Measurements from ENCODE around the gene OLFM1. TPM values are rescaled to one million over a fixed set of nuclear protein-coding genes. Genes with fewer than 3 reads are reported as not detected.
"Not testable (repeated sequence)": the region's sequence is repeated elsewhere in the genome, so short reads cannot be mapped to it uniquely, and the experiment has no call there.

The OLFM1 gene
- total RNA-seq, 3 donors from 2014 or later, result 17.4 to 25.2 (median 22.1) TPM

- H3K4me3 ChIP-seq, result no peak overlapping the region
Observed at GRCh38 chr9:135157856-135158563, 70.5 kb downstream of the OLFM1 start.

DNA sequence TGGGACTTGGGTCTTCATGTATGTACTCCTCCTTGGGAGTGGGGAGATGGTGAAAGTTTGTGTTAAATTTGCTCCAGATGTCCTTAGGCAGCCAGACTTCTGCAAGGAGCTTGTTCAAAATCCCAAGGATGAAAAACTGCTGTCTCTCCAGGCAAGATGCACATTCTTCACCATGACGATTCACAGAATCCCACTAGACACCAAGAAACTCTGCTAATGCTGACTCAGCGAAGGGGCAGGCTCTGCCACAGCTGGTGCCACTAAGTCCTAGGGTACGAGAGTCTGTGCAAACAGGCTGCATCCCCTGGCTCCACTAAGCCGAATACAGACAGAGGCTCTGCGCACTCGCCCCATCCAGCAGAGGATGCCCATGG lies 71.1 kb downstream of the OLFM1 start:
- intact Hi-C loops (cut with DNase I; ENCODE audit: low total_unique reads), result no loop called here
- H3K4me1 ChIP-seq, result no peaks in the 10 kb centered on the region
- no peak for TF ChIP-seq POLR2AphosphoS5 (IDR thresholded peaks at IDR 0.05)
- no peak for TF ChIP-seq POLR2A (IDR thresholded peaks at IDR 0.05)
- no peak for TF ChIP-seq CTCF (IDR thresholded peaks at IDR 0.05)
- no peaks in the 10 kb centered on the region for H3K36me3 ChIP-seq
- H3K27ac ChIP-seq, result no peak overlapping the region
- peaks cover 0 to 61% of the 10 kb centered on the region in 2 donors for H3K27me3 ChIP-seq
- no peaks in the 10 kb centered on the region for H3K9me3 ChIP-seq
- H3K4me3 ChIP-seq, result no peak overlapping the region
- DNase-seq (ENCODE audit: low spot score in 2 of 2), result no peak

More at GRCh38 chr9:135157856-135158563, 70.5 kb downstream of the OLFM1 start:
- Histone ChIP-seq H3K36me3 (no peaks in the 10 kb centered on the region), H3K27ac (no peak overlapping the region), H3K4me1 (no peaks in the 10 kb centered on the region), H3K9me3 (no peaks in the 10 kb centered on the region), H3K27me3 (peaks cover 0 to 67% of the 10 kb centered on the region in 2 donors)
- no peak for DNase-seq (ENCODE audit: low spot score in 2 of 2)
- no peak for TF ChIP-seq CTCF (IDR thresholded peaks at IDR 0.05)
- no peak for TF ChIP-seq POLR2A (IDR thresholded peaks at IDR 0.05)
- no peak for TF ChIP-seq POLR2AphosphoS5 (IDR thresholded peaks at IDR 0.05)
- intact Hi-C loops (cut with DNase I; ENCODE audit: low total_unique reads), result no loop called here

- intact Hi-C loops (cut with DNase I; ENCODE audit: low total_unique reads), result no loop called here
- H3K9me3 ChIP-seq, result no peaks in the 10 kb centered on the region
- H3K27me3 ChIP-seq, result peaks cover 0 to 59% of the 10 kb centered on the region in 2 donors
- TF ChIP-seq POLR2A (IDR thresholded peaks at IDR 0.05) (no peak), POLR2AphosphoS5 (IDR thresholded peaks at IDR 0.05) (no peak), CTCF (IDR thresholded peaks at IDR 0.05) (no peak)
- H3K27ac ChIP-seq, result no peak overlapping the region
- H3K36me3 ChIP-seq, result no peaks in the 10 kb centered on the region
- no peaks in the 10 kb centered on the region for H3K4me1 ChIP-seq
- no peak overlapping the region for H3K4me3 ChIP-seq
- no peak for DNase-seq (ENCODE audit: low spot score in 2 of 2)
Observed at GRCh38 chr9:135159801-135160200, 72.3 kb downstream of the OLFM1 start.

GRCh38 chr9:135160862-135161261 lies 73.4 kb downstream of the OLFM1 start:
- Histone ChIP-seq H3K9me3 (no peaks in the 10 kb centered on the region), H3K27ac (no peak overlapping the region), H3K36me3 (no peaks in the 10 kb centered on the region), H3K4me3 (no peak overlapping the region), H3K4me1 (no peaks in the 10 kb centered on the region), H3K27me3 (peaks cover 0 to 59% of the 10 kb centered on the region in 2 donors)
- intact Hi-C loops (cut with DNase I; ENCODE audit: low total_unique reads), result no loop called here
- no peak for TF ChIP-seq POLR2AphosphoS5 (IDR thresholded peaks at IDR 0.05)
- no peak for DNase-seq (ENCODE audit: low spot score in 2 of 2)

GRCh38 chr9:135162599-135162998 lies 75.1 kb downstream of the OLFM1 start:
- H3K36me3 ChIP-seq; intact Hi-C loops (cut with DNase I; ENCODE audit: low total_unique reads); H3K27ac ChIP-seq; H3K9me3 ChIP-seq; H3K4me3 ChIP-seq; H3K4me1 ChIP-seq; DNase-seq (ENCODE audit: low spot score in 2 of 2): not testable (repeated sequence)
- H3K27me3 ChIP-seq, result peaks cover 0 to 67% of the 10 kb centered on the region in 2 donors

DNA sequence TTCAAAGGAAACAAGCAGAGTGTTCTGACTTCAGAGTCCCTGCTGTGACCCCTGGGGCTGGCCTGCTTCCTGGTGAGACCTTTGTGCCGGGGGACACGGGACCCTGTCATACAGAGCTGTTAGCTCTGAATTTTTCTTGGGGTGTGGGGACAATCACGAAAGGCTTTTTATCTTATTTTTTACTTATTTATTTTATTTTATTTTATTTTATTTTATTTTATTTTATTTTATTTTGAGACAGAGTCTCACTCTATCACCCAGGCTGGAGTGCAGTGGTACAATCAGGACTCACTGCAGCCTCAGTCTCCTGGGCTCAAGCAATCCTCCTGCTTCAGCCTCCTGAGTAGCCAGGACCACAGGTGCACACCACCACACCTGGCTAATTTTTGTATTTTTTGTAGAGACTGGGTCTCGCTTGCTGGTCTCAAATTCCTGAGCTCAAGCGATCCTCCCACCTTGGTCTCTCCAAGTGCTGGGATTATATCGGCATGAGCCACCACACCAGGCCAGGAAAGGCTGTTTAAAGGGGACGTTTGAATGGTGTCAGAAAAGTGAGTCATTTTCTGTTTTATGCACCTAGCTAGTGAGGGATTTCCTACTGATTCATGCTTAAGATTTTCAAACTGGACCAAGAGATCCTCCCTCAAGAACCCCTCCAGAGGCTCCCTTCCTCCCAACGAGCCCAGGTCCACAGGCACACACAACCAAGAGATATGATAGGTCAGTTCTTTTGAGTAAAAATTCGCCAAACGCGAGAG lies 75.7 kb downstream of the OLFM1 start:
- DNase-seq (ENCODE audit: low spot score in 2 of 2), result no peak
- Histone ChIP-seq H3K27ac (no peak overlapping the region), H3K4me3 (no peak overlapping the region), H3K36me3 (no peaks in the 10 kb centered on the region), H3K27me3 (peaks cover 0 to 67% of the 10 kb centered on the region in 2 donors), H3K9me3 (no peaks in the 10 kb centered on the region), H3K4me1 (no peaks in the 10 kb centered on the region)
- intact Hi-C loops (cut with DNase I; ENCODE audit: low total_unique reads), result no loop called here
- no peak for TF ChIP-seq CTCF (IDR thresholded peaks at IDR 0.05)

Data from breast epithelium (tissue), 4 donors.